Keratinocyte (primary cell): ENCODE data around the gene NPM1. TPM values are rescaled to one million over a fixed set of nuclear protein-coding genes. Genes with fewer than 3 reads are reported as not detected.

ENCODE experiments used
- DNase-seq: peaks from one replicate; pipeline ENCODE4 v3.0.0-alpha.2; 2011; ENCODE audit warnings: low read depth, missing footprints, low spot score
- FAIRE-seq: peaks from 2 replicates; lab custom pipeline; 2011; peaks lifted over from hg19 to GRCh38; lab: Jason Lieb, UNC
- H2AFZ ChIP-seq: 2 replicates; pipeline ENCODE4 v1.6.0; 2012; ENCODE audit warnings: low read length, control low read depth, inconsistent platforms; ENCODE audit not compliant: control insufficient read depth
- H3K27ac ChIP-seq: 2 replicates; pipeline ENCODE4 v1.5.1; 2011; ENCODE audit warnings: low read length; ENCODE audit not compliant: control insufficient read depth, insufficient read depth
- H3K27me3 ChIP-seq: 3 replicates; pipeline ENCODE4 v1.6.0; 2011; ENCODE audit warnings: low read length; ENCODE audit not compliant: control insufficient read depth, insufficient read depth; ENCODE audit errors: extremely low read depth
- H3K36me3 ChIP-seq, 2 experiments: 2 replicates in 1 of 2; 3 replicates in 1 of 2; pipeline ENCODE4 v1.5.1; 2011; ENCODE audit warnings: low read length in 2 of 2, mild to moderate bottlenecking in 1 of 2; ENCODE audit not compliant: control insufficient read depth in 2 of 2, insufficient read depth in 2 of 2; ENCODE audit errors: extremely low read depth in 1 of 2
- H3K4me1 ChIP-seq: 3 replicates; pipeline ENCODE4 v1.5.1; 2011; ENCODE audit warnings: low read length; ENCODE audit not compliant: control insufficient read depth, insufficient read depth; ENCODE audit errors: extremely low read depth
- H3K4me2 ChIP-seq: 3 replicates; pipeline ENCODE4 v1.6.0; 2011; ENCODE audit warnings: low read depth, low read length; ENCODE audit not compliant: control insufficient read depth, insufficient read depth; ENCODE audit errors: extremely low read depth
- H3K4me3 ChIP-seq, 3 experiments: fragments of 200-600 bp in 1 of 3; sonication (generic) in 1 of 3; 2 replicates in 2 of 3; 3 replicates in 1 of 3; pipeline ENCODE4 v1.5.1; 2011 to 2016; ENCODE audit warnings: low read length in 3 of 3, mild to moderate bottlenecking in 3 of 3, control low read depth in 2 of 3, inconsistent platforms in 1 of 3, low read depth in 1 of 3, mixed read lengths in 1 of 3, mixed run types in 1 of 3, moderate library complexity in 1 of 3; ENCODE audit not compliant: control insufficient read depth in 2 of 3, insufficient read depth in 2 of 3; ENCODE audit errors: extremely low read depth in 1 of 3
- H3K79me2 ChIP-seq: 2 replicates; pipeline ENCODE4 v1.6.0; 2012; ENCODE audit warnings: low read length; ENCODE audit not compliant: control insufficient read depth, insufficient read depth
- H3K9ac ChIP-seq: 3 replicates; pipeline ENCODE4 v1.6.0; 2011; ENCODE audit warnings: low read length; ENCODE audit not compliant: control insufficient read depth, insufficient read depth; ENCODE audit errors: extremely low read depth
- H3K9me1 ChIP-seq: 3 replicates; pipeline ENCODE4 v1.6.0; 2011; ENCODE audit warnings: low read length; ENCODE audit not compliant: control insufficient read depth, insufficient read depth; ENCODE audit errors: extremely low read depth
- H3K9me3 ChIP-seq: 2 replicates; pipeline ENCODE4 v1.5.1; 2012; ENCODE audit warnings: low read depth, low read length; ENCODE audit not compliant: control insufficient read depth
- H4K20me1 ChIP-seq: 3 replicates; pipeline ENCODE4 v1.6.0; 2011; ENCODE audit warnings: low read length; ENCODE audit not compliant: control insufficient read depth, insufficient read depth; ENCODE audit errors: extremely low read depth
- CTCF ChIP-seq, 3 experiments: IDR thresholded peaks in 1 of 3; conservative IDR thresholded peaks in 1 of 3; optimal IDR thresholded peaks in 1 of 3; 2 replicates in 2 of 3; 3 replicates in 1 of 3; pipeline versions ENCODE3 to v1.5.1; 2011; ENCODE audit warnings: low read length in 3 of 3, mild to moderate bottlenecking in 3 of 3, moderate library complexity in 2 of 3, control low read depth in 1 of 3, inconsistent platforms in 1 of 3; ENCODE audit not compliant: insufficient read depth in 2 of 3; ENCODE audit errors: extremely low read depth in 1 of 3
- EZH2 ChIP-seq: IDR thresholded peaks from one replicate; pipeline ENCODE4 v1.6.1; 2012; ENCODE audit warnings: inconsistent platforms, mild to moderate bottlenecking, low read length, moderate library complexity
- dilution Hi-C: fragments of 300-500 bp; cut with MboI; formaldehyde crosslinking; loops from one replicate; pipeline ENCODE4 v1.7.0; 2020; ENCODE audit warnings: low sequenced_read_pairs; ENCODE audit not compliant: extremely low pct_ligation_motif_present
- polyA plus RNA-seq, 5 experiments: library from polyadenylated mRNA; depleted of rRNA in 3 of 5; stranded (reverse) in 3 of 5; stranded (forward) in 1 of 5; unstranded in 1 of 5; fragments of >200 nt; gene quantifications; 1 replicate in 1 of 5; 2 replicates in 3 of 5; 3 replicates in 1 of 5; pipeline versions ENCODE4 v1.2.1 to v1.2.3, GENCODE V29; 2011 to 2012; ENCODE audit warnings: missing spikeins in 2 of 5, low read depth in 1 of 5, low replicate concordance in 1 of 5

Gene NPM1
- polyA plus RNA-seq, 1 donor (not counting 4 experiments of a cell fraction or from before 2014, with no cell fraction given) = 2,398 TPM

- dilution Hi-C loops = no loop called here
- no peaks in the 10 kb centered on the region for H3K79me2 ChIP-seq
- H3K4me1 ChIP-seq = no peaks in the 10 kb centered on the region
- FAIRE-seq (no peak), DNase-seq (no peak)
- no peak overlapping the region for H3K4me2 ChIP-seq
- no peaks in the 10 kb centered on the region for H3K36me3 ChIP-seq
- H3K27ac ChIP-seq = no peak overlapping the region
- no peaks in the 10 kb centered on the region for H3K9me1 ChIP-seq
- H3K27me3 ChIP-seq = no peaks in the 10 kb centered on the region
- H3K9me3 ChIP-seq = no peaks in the 10 kb centered on the region
- H3K9ac ChIP-seq = no peak overlapping the region
- no peaks in the 10 kb centered on the region for H4K20me1 ChIP-seq
- H3K4me3 ChIP-seq = no peak overlapping the region
- no peak overlapping the region for H2AFZ ChIP-seq
- TF ChIP-seq CTCF (optimal IDR thresholded peaks at IDR 0.05 in 1 of 3, IDR thresholded peaks at IDR 0.05 in 1 of 3, conservative IDR thresholded peaks at IDR 0.05 in 1 of 3; ENCODE audit: extremely low read depth in 1 of 3, insufficient read depth in 2 of 3, low read length in 3 of 3) (no peak), EZH2 (no peak)
These were observed 21.0 kb upstream of the NPM1 start for GRCh38 chr5:171366645-171367044.

GRCh38 chr5:171367424-171368370 lies 20.0 kb upstream of the NPM1 start:
- Histone ChIP-seq H3K79me2 (no peaks in the 10 kb centered on the region), H3K4me3 (no peak overlapping the region), H3K27ac (no peak overlapping the region), H3K36me3 (no peaks in the 10 kb centered on the region), H3K4me2 (no peak overlapping the region), H3K27me3 (no peaks in the 10 kb centered on the region), H3K9me1 (no peaks in the 10 kb centered on the region), H3K9ac (no peak overlapping the region), H3K4me1 (no peaks in the 10 kb centered on the region), H4K20me1 (no peaks in the 10 kb centered on the region), H2AFZ (no peak overlapping the region), H3K9me3 (no peaks in the 10 kb centered on the region)
- TF ChIP-seq CTCF (optimal IDR thresholded peaks at IDR 0.05 in 1 of 3, IDR thresholded peaks at IDR 0.05 in 1 of 3, conservative IDR thresholded peaks at IDR 0.05 in 1 of 3; ENCODE audit: extremely low read depth in 1 of 3, insufficient read depth in 2 of 3, low read length in 3 of 3) = no peak
- TF ChIP-seq EZH2 = no peak
- dilution Hi-C loops = no loop called here
- DNase-seq (no peak), FAIRE-seq (no peak)
